HTR-8/SVneo (cell line): ENCODE measurements around the gene CDKAL1.
A peak's percentile ranks its signal among the peaks of the same experiment; 100 is the strongest.
"Not testable (repeated sequence)": the region's sequence is repeated elsewhere in the genome, so short reads cannot be mapped to it uniquely, and the experiment has no call there.

Source experiments
- DNase-seq: peaks from one replicate; pipeline ENCODE4 v3.0.0; 2011; ENCODE audit warnings: low spot score, mixed read lengths; ENCODE audit not compliant: insufficient read length
- FAIRE-seq: peaks from 2 replicates; lab custom pipeline; 2011; peaks lifted over from hg19 to GRCh38; lab: Jason Lieb, UNC

Gene CDKAL1

DNA sequence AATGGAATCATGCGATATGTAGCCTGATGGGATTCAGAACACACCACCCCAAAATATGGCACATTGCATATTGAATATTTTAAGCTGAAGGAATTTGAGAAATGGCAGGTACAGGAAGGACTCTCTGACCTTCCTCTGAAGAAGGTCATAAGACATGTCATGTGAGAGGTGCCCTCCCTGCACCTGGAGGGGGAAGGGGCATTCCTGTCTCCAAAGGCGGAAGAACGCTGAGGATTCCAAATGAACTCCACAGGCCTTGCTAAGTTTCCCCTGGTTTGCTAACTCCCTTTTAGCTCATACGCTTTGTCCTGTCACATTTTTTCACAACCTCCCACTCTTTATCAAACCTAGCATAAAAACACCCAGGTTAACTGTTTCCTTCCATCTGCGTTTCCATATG lies 347.8 kb downstream of the CDKAL1 start:
- FAIRE-seq (no peak), DNase-seq (no peak)

DNA sequence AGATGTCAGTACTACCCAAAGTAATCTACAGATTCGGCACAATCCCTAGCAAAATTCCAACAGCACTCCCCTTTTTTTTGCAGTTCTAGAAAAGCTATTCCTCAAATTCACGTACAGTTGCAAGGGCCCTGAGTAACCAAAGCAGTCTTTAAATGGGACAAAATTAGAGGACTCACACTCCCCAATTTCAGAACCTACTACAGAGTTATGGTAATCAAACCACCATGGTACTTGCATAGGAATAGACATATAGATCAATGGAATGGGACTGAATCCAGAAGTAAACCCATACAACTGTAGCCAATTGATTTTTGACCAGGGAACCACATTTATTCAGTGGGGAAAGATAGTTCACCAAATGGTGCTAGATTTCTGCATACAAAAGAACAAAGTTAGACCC lies 350.8 kb downstream of the CDKAL1 start:
- no peak for DNase-seq
- no peak for FAIRE-seq

DNA sequence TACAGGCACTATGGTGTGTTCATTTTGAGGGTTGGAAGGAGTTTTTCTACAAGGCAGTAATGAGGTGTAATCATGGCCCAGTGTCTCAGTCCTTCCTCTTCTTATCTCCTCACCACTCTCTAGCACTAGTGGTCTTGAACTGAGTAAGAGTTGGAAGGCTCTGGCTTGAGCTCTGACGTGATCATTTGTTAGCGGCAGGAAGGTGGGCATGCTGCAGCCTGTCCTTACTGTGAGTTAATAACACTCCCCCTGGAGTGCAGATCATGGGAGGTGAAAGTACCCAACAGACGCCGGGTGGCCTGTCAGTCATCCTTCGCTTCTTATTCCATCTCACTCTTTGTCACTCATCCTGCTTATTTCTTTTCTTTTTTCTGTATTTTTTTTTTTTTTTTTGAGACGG lies 356.9 kb downstream of the CDKAL1 start:
- FAIRE-seq = no peak
- no peak for DNase-seq

DNA sequence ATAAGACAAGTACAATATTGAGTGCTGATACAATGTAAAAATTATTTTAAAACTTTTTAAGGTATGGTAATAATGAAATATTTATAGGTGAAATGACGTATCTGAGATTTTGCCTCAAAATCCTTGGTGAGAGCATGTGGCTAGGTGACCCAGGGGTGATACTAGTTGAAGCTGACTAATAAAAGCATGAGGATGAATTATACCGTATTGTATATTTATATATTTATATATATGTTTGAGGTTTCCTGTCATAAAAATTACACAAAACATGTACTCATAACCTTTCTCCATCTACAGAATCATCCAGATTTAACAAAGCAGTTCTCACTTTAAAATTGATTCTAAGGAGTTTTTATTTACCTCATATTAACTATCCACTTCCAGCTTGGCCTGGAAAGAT lies 358.1 kb downstream of the CDKAL1 start:
- FAIRE-seq = no peak
- DNase-seq = no peak

DNA sequence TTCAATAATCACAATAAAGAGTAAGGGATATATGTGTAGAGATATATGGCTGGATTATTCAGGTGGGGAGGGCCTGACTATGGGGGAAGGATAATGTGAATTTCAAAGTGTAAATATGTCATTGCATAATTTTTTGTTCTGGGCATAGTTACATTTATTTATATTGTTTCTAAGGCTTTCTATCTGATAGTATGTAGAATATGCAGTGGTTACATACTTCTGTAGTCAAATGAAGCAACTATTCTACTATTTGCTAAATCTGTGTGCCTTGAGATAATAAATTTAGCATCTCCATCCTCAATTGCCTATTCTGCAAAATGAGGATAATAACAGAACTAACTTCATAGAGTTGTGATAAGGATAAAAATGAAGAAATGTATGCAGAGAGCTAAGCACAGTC lies 359.2 kb downstream of the CDKAL1 start:
- FAIRE-seq = no peak
- DNase-seq = no peak

DNA sequence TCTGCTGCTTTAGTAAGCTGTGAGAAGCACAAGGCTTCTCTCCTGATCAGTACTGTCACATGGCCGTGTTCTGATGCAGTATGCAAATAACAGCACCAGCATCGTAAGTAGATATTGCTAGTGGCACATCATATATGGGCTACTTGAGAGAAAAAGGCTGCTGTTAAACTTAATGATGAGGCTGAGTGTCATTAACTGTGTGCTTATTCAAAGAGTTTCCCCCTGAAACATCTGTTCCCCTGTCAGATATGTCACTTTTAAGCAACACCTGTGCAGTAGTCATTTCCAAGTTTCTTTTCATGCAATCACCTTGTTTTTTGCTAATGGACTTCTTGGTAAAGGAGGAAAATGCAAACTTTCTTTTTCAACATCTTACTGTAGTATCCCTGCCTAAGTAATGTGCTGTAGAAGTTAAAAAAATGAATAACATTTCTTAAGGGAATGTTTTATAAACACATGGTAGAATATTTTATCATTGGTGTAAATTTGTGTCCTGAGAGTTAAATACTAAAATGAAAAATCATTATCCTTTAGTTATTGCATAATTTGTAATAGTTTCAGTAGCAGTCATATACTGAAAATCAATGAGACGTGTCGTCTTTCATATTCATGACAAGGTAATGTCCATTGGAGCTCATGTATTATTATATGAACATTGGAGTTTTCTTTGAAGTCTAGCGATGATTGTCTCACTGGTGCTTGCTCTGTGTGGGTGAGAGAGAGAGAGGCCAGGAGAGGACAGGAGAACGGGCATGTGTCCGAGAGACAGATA lies 366.3 kb downstream of the CDKAL1 start:
- FAIRE-seq = no peak
- DNase-seq = no peak

DNA sequence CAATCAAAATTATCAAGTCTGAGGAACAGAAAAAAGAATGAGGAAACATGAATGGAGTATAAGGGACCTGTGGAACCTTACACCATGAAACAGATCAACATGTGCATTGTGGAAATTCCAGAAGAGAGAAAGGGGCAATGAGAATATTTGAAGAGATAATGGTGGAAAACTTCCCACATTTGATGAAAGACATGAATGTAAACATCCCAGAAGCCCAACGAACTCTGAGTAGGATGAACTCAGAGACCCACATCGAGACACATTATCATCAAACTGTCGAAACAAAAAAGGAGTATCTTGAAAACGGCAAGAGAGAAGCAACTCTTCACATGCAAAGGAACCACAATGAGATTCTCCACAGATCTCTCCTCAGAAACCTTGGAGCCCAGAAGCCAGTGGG lies 371.1 kb downstream of the CDKAL1 start:
- FAIRE-seq (no peak), DNase-seq (no peak)

DNA sequence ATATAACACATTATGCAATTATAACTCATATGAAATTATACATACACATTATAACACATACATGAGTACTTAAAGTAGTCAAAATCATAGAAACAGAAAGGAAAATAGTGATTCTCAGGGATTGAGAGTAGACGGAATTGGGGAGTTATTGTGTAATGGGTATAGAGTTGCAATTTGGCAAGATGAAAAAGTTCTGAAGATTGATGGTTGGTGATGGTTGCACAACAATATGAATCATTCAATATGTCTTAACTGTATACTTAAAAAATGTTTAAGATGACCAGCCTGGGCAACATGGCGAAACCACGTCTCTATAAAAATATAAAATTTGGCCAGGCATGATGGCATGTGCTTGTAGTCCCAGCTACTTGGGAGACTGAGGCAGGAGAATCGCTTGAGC lies 372.7 kb downstream of the CDKAL1 start:
- FAIRE-seq = no peak

DNA sequence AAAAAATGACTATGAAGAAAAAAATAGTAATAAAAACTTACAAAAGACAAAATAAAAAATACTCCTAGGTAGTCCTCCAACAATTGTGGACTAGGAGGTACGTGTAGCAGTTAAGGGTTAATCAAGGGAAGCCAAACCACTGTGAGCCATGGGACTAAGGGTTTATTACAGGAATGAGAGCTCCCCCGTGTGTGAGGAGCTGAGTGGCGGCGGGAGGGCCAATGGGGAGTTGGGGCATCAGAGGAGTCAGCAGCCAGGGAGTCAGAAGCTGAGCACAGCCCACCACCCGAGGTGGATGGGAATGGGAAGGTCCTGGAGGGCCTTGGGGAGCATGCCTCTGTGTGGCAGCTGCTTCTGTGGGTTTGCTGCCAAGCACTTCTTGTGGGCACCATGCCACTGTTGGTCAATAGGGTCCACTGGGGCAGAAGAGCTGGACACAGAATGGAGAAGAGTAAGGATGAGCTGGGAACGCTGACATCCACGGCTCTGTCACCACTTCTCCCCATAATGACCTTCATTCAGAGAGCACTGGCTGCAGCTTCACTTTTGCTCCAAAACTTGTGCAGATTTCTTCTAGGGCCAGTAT lies 373.3 kb downstream of the CDKAL1 start:
- no peak for FAIRE-seq
- DNase-seq = no peak

More for the DNA sequence above, 372.7 kb downstream of the CDKAL1 start:
- peak; percentile 28 for DNase-seq

DNA sequence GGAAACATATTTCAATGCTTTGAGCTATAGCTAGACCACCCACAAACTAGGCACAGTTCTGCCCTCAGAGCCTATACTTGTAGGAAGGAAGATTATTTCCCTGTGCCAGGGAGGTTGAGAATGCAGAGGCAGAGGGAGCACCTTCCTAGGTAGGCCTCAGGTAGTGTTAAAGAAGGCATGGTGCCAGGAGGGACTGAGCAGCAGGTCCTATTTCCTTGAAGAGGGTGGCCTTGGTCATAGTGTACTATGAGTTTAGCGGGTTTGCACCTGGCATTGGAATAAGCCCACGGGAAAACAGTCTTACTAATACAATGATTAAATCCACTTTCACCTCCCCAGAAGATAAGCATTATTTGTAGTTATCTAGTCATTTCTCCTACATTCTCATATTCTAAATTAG lies 375.4 kb downstream of the CDKAL1 start:
- FAIRE-seq (no peak), DNase-seq (no peak)

DNA sequence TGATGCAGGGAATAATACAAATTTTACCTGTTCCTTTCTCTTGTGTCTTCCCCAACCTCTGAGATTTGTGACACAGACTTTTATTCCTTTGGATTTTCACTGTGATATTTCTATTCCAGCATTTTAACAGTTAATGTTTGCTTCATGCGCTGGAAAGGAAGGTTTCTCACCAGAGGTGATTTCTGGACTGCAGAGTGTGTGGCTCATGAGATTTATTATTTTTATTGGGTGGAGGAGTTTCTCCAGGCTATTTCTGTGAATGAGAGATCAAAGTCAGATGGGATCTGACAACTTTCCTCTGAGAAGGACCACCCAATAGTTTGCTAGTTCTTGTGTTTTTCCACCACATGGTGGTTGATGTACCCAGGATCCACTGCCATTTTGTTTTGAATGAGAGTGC lies 377.5 kb downstream of the CDKAL1 start:
- FAIRE-seq = no peak
- DNase-seq = no peak

DNA sequence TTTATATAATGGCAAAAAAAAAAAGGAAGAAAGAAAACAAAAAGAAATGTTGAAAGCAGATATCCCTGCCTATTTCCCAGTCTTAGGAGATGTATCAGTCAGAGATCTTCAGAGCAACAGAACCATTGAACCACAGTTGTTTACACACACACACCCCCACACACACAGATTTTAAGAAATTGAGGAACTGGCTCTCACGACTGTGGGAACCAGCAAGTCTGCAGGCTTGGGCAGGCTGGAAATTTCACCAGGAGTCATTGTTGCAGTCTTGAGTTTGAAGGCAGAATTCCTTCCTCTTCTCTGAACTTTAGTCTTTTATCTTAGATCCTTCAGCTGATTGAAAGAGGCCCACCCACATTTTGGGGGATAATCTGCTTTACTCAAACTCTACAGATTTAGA lies 380.9 kb downstream of the CDKAL1 start:
- FAIRE-seq = no peak

DNA sequence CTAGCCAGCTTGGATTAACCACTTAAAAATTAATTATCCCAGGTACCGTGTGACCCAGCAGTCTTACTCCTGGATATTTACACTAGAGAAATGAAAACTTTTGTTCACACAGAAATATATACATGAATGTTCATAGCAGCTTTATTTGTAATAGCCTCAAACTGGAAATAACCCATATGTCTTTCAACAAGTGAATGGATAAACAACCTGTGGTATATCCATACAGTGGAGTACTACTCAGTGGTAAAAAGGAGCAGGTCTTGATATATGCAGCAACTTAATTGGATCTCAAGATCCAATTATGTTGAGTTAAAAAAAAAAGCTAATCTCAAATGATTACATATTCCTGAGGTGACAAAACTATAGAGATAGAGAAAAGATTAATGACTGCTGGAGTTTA lies 381.4 kb downstream of the CDKAL1 start:
- FAIRE-seq (no peak), DNase-seq (no peak)

More for the DNA sequence above, 380.9 kb downstream of the CDKAL1 start:
- DNase-seq = no peak

DNA sequence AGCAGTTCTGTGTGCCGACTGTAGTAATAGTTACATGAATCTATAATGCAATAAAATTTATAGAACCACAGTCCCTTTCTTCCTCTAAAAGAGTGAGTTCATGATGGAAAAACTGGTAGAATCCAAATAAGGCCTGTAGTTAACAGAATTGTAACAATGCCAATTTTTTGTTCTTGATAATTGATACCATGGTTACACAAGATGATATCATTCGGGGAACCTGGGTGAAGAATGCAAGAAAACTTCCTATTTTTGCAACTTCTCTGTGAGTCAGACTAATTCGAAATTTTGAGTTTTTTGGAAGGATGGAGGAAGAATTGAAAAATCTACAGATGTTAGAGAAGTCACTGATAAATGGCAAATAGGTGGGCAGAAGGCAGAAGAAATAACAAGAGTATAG lies 381.8 kb downstream of the CDKAL1 start:
- DNase-seq (no peak), FAIRE-seq (no peak)

DNA sequence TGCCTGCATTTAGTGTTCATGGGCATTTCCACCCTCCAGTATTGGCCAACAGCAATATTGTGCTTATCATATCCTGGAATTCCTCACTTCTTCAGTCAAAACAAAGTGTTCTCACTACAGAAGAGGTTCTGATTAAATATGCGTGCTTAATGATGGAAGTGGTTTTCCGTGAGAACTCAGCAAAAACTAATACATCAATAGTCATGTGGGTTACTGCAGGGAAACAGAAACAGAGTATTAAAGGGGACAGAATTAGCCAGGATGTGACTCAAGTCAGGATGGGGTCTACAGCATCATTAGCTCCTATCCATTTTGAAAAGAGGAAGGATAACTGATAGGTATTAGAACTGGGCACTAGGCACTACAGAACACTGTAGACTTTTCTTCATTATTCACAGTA lies 384.6 kb downstream of the CDKAL1 start:
- DNase-seq (no peak), FAIRE-seq (no peak)

DNA sequence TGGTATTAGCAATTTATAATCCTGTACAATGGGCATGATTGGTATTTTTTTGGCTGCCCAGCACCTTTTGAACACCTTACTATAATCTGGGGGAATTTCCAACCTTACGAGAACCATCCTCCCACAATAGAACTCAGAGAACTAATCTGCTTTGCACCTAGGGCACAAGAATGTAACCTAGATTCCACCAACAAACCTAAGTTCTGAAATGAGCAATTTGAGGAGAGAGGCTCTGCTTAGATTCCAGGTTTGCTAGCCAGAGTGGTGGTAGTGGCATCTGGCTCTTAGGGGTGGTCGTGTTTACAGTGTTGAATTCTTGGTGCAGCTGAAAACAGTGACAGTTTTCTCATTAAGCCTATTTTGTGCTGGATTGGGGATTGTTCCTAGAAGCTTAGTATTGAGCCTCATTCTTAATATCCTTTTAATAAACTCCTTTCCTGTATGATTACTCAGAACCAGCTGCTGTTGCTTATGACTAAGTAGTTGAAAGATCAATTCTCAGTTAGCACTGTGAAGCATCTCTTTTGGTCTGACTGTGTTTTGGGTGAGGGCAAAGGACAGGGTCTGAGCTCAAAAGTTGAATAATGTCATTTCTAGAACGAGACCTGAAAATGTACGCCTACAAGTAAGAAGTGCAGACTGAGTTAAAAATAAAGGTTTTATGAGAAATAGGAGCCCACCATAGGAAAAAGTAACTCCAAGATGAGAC lies 385.6 kb downstream of the CDKAL1 start:
- no peak for FAIRE-seq
- DNase-seq = no peak

DNA sequence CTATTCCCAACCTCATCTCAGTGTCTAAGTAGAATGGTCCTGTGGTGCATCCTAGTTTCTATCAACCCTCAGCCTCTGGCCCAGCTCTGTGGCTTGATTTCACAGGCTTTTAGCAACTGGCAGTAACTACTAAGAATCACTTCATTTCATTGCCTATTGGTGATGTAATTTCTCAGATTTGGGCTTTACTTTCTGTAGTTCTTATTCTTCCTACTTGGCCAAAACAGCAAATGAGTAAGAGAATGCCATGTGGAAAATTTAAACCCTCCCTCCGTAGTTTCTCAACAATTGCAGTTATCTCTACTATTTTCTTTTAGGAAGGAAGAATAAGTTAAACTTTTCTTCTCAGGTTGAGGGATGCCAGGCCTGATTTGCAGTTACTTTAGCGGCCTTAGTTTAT lies 387.3 kb downstream of the CDKAL1 start:
- FAIRE-seq (no peak), DNase-seq (no peak)

DNA sequence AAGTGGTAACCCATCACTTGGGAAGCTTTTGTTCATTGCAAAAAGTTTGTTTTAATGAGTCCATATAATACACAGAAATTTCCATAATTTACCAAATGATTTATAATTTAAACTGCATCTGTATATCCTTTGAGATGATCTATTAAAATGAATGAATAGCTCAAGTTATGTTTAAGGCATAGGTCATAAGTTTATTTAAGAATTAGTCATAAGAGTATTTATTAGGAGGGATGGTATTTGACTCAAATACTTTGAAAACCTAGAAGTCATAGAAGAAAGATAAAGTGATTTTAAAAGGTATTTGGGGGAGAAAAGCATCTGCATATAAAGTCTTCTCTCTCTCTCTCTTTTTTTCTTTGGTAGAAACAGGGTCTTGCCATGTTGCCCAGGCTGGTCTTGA lies 388.5 kb downstream of the CDKAL1 start:
- FAIRE-seq = no peak
- DNase-seq = no peak

DNA sequence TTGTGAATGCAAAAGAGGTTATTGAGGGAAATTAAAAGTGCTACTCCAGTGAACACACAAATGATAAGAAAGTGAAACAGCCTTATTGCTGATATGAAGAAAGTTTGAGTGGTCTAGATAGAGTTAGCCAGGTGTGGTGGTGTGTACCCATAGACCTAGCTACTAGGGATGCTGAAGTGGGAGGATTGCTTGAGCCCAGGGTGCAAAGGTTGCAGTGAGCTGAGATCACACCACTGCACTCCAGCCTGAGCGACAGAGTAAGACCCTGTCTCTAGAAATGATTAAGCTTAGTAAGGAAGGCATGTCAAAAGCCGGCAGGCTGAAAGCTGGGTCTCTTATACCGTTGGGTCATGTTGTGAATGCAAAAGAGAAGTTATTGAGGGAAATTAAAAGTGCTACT lies 389.8 kb downstream of the CDKAL1 start:
- DNase-seq, FAIRE-seq: not testable (repeated sequence)

DNA sequence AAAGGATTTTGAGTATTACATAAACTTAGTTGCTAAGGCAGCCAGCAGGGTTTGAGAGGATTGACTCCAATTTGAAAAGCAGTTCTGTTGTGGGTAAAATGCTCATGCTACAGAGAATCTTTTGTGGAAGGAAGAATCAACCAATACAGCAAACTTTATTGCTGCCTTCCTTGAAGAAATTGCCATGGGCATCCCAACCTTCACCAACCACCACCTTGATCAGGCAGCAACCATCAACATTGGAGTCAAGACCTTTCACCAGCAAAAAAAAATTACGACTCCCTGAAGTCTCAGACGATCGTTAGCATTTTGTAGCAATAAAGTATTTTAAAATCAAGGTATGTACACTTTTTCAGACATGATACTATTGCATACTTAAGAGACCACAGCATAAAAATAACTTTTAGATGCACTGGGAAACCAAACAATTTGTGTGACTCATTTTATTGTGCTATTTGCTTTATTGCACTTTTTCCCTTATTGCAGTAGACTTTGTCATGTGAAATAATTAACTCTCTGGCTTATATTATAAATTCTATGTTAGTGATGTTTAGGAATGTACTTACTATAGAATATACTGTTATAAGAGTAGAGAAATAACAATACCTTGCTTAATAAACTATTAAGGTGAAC lies 390.8 kb downstream of the CDKAL1 start:
- no peak for DNase-seq
- no peak for FAIRE-seq
